ENCODE measurements around the gene WNT3A.
A peak's percentile ranks its signal among the peaks of the same experiment; 100 is the strongest.

WNT3A gene

DNA sequence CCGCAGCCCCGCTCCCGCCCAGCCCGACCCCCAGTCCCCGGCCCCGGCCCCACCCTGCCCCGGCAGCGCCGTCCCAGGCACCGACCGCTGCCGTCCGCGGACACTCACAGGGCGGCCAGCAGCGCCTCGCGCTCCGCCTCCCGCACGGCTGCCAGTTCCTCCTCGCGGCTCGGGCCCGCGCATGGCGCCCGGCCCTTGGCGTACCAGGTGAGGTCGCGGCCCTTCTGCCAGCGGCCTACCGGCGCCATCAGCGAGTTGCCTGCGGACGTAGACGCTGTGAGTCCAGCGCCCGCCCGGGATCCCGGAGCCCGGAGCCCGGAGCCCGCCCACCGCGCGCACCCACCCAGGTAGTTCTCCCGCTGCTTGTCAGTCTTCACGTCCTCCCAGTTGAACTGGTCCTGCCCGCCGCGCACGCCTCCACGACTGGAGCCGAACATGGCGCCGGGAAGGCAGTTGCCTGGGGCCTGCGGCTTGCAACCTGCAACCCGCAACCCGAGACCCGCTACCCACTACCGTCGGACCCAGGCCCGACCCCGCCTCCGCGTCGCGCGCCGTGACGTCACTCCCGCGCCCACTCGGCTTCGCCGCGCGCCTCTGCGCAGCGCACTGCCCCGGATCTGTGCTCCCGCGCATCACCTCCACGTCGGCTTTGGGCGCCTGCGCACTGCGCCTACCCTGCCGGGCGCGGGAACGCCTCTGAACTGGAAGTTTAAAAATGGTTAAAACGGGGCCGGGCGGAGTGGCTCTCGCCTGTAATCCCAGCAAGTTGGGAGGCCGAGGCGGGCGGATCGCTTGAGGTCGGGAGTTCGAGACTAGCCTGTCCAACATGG is 96.2 kb downstream of the WNT3A start, which contains the start of gene C1orf35 (continued):
- TF ChIP-seq, protein P1, sequence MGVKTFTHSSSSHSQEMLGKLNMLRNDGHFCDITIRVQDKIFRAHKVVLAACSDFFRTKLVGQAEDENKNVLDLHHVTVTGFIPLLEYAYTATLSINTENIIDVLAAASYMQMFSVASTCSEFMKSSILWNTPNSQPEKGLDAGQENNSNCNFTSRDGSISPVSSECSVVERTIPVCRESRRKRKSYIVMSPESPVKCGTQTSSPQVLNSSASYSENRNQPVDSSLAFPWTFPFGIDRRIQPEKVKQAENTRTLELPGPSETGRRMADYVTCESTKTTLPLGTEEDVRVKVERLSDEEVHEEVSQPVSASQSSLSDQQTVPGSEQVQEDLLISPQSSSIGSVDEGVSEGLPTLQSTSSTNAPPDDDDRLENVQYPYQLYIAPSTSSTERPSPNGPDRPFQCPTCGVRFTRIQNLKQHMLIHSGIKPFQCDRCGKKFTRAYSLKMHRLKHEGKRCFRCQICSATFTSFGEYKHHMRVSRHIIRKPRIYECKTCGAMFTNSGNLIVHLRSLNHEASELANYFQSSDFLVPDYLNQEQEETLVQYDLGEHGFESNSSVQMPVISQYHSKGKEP (tag by site-specific recombination; IDR thresholded peaks at IDR 0.05), result peak; percentile 82
- TF ChIP-seq SALL2 (tag by site-specific recombination; IDR thresholded peaks at IDR 0.05; ENCODE audit: borderline replicate concordance) (no peak), ZNF140 (tag by site-specific recombination; IDR thresholded peaks at IDR 0.05) (no peak), ZFP41 (tag by site-specific recombination; IDR thresholded peaks at IDR 0.05; ENCODE audit: borderline replicate concordance) (no peak), ZNF555 (tag by site-specific recombination; conservative IDR thresholded peaks at IDR 0.05) (no peak), ZNF792 (tag by site-specific recombination; IDR thresholded peaks at IDR 0.05) (no peak), KLF7 (tag by site-specific recombination; IDR thresholded peaks at IDR 0.05; ENCODE audit: borderline replicate concordance) (peak; percentile 64; the same call in 1 of the 2 replicates), ZNF114 (tag by site-specific recombination; IDR thresholded peaks at IDR 0.05) (no peak), ZNF169 (tag by site-specific recombination; IDR thresholded peaks at IDR 0.05) (no peak), ZNF426 (tag by site-specific recombination; IDR thresholded peaks at IDR 0.05) (no peak), ZBTB1 (tag by site-specific recombination; IDR thresholded peaks at IDR 0.05) (peak; percentile 96), MEIS1 (CRISPR knock-in tag; IDR thresholded peaks at IDR 0.05; ENCODE audit: borderline replicate concordance) (no peak), TRIM28 (IDR thresholded peaks at IDR 0.05; ENCODE audit: borderline replicate concordance, low read length) (0 out of 2 replicates have a peak, but pooled peaks have one; percentile 54), ZNF19 (tag by site-specific recombination; IDR thresholded peaks at IDR 0.05; ENCODE audit: low read depth) (no peak), ZNF138 (tag by site-specific recombination; IDR thresholded peaks at IDR 0.05; ENCODE audit: borderline replicate concordance) (no peak), ZNF341 (tag by site-specific recombination; IDR thresholded peaks at IDR 0.05; ENCODE audit: low read depth) (peak; percentile 65), ZNF658 (tag by site-specific recombination; IDR thresholded peaks at IDR 0.05) (no peak), ZNF211 (tag by site-specific recombination; IDR thresholded peaks at IDR 0.05; ENCODE audit: low read depth) (no peak), ZNF335 (tag by site-specific recombination; conservative IDR thresholded peaks at IDR 0.05) (peak; percentile 72; the same call in 1 of the 2 replicates)
- TF ChIP-seq, protein P2, sequence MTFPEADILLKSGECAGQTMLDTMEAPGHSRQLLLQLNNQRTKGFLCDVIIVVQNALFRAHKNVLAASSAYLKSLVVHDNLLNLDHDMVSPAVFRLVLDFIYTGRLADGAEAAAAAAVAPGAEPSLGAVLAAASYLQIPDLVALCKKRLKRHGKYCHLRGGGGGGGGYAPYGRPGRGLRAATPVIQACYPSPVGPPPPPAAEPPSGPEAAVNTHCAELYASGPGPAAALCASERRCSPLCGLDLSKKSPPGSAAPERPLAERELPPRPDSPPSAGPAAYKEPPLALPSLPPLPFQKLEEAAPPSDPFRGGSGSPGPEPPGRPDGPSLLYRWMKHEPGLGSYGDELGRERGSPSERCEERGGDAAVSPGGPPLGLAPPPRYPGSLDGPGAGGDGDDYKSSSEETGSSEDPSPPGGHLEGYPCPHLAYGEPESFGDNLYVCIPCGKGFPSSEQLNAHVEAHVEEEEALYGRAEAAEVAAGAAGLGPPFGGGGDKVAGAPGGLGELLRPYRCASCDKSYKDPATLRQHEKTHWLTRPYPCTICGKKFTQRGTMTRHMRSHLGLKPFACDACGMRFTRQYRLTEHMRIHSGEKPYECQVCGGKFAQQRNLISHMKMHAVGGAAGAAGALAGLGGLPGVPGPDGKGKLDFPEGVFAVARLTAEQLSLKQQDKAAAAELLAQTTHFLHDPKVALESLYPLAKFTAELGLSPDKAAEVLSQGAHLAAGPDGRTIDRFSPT (tag by site-specific recombination; IDR thresholded peaks at IDR 0.05), result peak; percentile 88
- TF ChIP-seq, protein P3, sequence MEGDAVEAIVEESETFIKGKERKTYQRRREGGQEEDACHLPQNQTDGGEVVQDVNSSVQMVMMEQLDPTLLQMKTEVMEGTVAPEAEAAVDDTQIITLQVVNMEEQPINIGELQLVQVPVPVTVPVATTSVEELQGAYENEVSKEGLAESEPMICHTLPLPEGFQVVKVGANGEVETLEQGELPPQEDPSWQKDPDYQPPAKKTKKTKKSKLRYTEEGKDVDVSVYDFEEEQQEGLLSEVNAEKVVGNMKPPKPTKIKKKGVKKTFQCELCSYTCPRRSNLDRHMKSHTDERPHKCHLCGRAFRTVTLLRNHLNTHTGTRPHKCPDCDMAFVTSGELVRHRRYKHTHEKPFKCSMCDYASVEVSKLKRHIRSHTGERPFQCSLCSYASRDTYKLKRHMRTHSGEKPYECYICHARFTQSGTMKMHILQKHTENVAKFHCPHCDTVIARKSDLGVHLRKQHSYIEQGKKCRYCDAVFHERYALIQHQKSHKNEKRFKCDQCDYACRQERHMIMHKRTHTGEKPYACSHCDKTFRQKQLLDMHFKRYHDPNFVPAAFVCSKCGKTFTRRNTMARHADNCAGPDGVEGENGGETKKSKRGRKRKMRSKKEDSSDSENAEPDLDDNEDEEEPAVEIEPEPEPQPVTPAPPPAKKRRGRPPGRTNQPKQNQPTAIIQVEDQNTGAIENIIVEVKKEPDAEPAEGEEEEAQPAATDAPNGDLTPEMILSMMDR (tag by site-specific recombination; IDR thresholded peaks at IDR 0.05), result peak; percentile 51; the same call in 1 of the 2 replicates
- TF ChIP-seq, protein P4, sequence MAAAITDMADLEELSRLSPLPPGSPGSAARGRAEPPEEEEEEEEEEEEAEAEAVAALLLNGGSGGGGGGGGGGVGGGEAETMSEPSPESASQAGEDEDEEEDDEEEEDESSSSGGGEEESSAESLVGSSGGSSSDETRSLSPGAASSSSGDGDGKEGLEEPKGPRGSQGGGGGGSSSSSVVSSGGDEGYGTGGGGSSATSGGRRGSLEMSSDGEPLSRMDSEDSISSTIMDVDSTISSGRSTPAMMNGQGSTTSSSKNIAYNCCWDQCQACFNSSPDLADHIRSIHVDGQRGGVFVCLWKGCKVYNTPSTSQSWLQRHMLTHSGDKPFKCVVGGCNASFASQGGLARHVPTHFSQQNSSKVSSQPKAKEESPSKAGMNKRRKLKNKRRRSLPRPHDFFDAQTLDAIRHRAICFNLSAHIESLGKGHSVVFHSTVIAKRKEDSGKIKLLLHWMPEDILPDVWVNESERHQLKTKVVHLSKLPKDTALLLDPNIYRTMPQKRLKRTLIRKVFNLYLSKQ (tag by site-specific recombination; IDR thresholded peaks at IDR 0.05; ENCODE audit: borderline replicate concordance), result no peak
- TF ChIP-seq, protein P5, sequence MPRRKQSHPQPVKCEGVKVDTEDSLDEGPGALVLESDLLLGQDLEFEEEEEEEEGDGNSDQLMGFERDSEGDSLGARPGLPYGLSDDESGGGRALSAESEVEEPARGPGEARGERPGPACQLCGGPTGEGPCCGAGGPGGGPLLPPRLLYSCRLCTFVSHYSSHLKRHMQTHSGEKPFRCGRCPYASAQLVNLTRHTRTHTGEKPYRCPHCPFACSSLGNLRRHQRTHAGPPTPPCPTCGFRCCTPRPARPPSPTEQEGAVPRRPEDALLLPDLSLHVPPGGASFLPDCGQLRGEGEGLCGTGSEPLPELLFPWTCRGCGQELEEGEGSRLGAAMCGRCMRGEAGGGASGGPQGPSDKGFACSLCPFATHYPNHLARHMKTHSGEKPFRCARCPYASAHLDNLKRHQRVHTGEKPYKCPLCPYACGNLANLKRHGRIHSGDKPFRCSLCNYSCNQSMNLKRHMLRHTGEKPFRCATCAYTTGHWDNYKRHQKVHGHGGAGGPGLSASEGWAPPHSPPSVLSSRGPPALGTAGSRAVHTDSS (tag by site-specific recombination; IDR thresholded peaks at IDR 0.05), result no peak; the same call in 1 of the 2 replicates
- TF ChIP-seq, protein P6, sequence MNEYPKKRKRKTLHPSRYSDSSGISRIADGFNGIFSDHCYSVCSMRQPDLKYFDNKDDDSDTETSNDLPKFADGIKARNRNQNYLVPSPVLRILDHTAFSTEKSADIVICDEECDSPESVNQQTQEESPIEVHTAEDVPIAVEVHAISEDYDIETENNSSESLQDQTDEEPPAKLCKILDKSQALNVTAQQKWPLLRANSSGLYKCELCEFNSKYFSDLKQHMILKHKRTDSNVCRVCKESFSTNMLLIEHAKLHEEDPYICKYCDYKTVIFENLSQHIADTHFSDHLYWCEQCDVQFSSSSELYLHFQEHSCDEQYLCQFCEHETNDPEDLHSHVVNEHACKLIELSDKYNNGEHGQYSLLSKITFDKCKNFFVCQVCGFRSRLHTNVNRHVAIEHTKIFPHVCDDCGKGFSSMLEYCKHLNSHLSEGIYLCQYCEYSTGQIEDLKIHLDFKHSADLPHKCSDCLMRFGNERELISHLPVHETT (tag by site-specific recombination; IDR thresholded peaks at IDR 0.05), result 0 out of 2 replicates have a peak, but pooled peaks have one; percentile 32
- TF ChIP-seq, protein P7, sequence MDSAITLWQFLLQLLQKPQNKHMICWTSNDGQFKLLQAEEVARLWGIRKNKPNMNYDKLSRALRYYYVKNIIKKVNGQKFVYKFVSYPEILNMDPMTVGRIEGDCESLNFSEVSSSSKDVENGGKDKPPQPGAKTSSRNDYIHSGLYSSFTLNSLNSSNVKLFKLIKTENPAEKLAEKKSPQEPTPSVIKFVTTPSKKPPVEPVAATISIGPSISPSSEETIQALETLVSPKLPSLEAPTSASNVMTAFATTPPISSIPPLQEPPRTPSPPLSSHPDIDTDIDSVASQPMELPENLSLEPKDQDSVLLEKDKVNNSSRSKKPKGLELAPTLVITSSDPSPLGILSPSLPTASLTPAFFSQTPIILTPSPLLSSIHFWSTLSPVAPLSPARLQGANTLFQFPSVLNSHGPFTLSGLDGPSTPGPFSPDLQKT (IDR thresholded peaks at IDR 0.05; ENCODE audit: borderline replicate concordance, low read depth, low read length), result no peak
- TF ChIP-seq, protein P8, sequence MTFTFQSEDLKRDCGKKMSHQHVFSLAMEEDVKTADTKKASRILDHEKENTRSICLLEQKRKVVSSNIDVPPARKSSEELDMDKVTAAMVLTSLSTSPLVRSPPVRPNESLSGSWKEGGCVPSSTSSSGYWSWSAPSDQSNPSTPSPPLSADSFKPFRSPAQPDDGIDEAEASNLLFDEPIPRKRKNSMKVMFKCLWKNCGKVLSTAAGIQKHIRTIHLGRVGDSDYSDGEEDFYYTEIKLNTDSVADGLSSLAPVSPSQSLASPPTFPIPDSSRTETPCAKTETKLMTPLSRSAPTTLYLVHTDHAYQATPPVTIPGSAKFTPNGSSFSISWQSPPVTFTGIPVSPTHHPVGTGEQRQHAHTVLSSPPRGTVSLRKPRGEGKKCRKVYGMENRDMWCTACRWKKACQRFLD (tag by site-specific recombination; IDR thresholded peaks at IDR 0.05), result peak; percentile 79
